Right lobe of liver (tissue), 4 donors: ENCODE data around the gene SCLT1.

Experiments used
- POLR2A ChIP-seq: fragments of 450-650 bp; IDR thresholded peaks from one replicate; pipeline ENCODE4 v1.6.1; 2017; ENCODE audit warnings: antibody characterized with exemption, mild to moderate bottlenecking
- TF ChIP-seq, protein P1 (sequence below), 4 donors: fragments of 200-600 bp in 3 of 4; fragments of 450-650 bp in 1 of 4; IDR thresholded peaks; one replicate each; pipeline versions ENCODE4 v1.5.1 to v1.8.0; 2016 to 2022; ENCODE audit warnings: antibody characterized with exemption in 4 of 4, mild to moderate bottlenecking in 2 of 4
- donor health status: DM: no; HTN: no; CAD: no.
- donor health status: DM: no; HTN: no; CAD: no.
- donor health status: DM: no; HTN: yes; CAD: no.

DNA sequence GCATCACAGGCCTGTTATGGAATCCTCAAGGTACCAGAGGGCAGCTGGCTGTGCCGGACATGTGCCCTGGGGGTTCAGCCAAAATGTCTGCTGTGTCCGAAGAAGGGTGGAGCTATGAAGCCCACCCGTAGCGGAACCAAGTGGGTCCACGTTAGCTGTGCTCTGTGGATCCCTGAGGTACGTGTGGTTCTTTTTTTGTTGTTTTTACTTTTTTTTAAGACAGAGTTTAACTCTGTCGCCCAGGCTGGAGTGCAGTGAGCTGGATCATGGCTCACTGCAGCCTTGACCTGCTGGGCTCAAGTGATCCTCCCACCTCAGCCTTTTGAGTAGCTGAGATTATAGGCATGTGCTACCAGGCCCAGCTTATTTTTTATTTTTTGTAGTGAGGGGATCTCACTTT lies 237.7 kb downstream of the SCLT1 start:
- TF ChIP-seq, protein P1, sequence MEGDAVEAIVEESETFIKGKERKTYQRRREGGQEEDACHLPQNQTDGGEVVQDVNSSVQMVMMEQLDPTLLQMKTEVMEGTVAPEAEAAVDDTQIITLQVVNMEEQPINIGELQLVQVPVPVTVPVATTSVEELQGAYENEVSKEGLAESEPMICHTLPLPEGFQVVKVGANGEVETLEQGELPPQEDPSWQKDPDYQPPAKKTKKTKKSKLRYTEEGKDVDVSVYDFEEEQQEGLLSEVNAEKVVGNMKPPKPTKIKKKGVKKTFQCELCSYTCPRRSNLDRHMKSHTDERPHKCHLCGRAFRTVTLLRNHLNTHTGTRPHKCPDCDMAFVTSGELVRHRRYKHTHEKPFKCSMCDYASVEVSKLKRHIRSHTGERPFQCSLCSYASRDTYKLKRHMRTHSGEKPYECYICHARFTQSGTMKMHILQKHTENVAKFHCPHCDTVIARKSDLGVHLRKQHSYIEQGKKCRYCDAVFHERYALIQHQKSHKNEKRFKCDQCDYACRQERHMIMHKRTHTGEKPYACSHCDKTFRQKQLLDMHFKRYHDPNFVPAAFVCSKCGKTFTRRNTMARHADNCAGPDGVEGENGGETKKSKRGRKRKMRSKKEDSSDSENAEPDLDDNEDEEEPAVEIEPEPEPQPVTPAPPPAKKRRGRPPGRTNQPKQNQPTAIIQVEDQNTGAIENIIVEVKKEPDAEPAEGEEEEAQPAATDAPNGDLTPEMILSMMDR (IDR thresholded peaks at IDR 0.05), result no peak
- no peak for TF ChIP-seq POLR2A
